ENCODE measurements around the gene SLC35F4. TPM values are rescaled to one million over a fixed set of nuclear protein-coding genes. Genes with fewer than 3 reads are reported as not detected.

SLC35F4 gene
- total and polyA plus RNA-seq, 8 donors = 0.16 to 1.9 (median 0.36) TPM; not detected in 4

- DNase-seq = no peak
- FAIRE-seq = no peak
- H3K4me3 ChIP-seq = no peak overlapping the region
- TF ChIP-seq CTCF (IDR thresholded peaks at IDR 0.05) = no peak
- no peak overlapping the region for H3K27ac ChIP-seq
- no peaks in the 10 kb centered on the region for H3K36me3 ChIP-seq
- no peaks in the 10 kb centered on the region for H3K4me1 ChIP-seq
- no peaks in the 10 kb centered on the region for H3K27me3 ChIP-seq
- no peaks in the 10 kb centered on the region for H3K9me3 ChIP-seq
- intact Hi-C loops (cut with DNase I) = no loop called here
- ATAC-seq = no peak
- 68 to 70% methylated on average over 3 of the region's 3 CpGs for WGBS, 2 donors
These were observed 305.2 kb downstream of the SLC35F4 start for GRCh38 chr14:57560681-57561080.

- DNase-seq = no peak
- Histone ChIP-seq H3K27ac (no peak overlapping the region), H3K36me3 (no peaks in the 10 kb centered on the region), H3K27me3 (no peaks in the 10 kb centered on the region), H3K9me3 (no peaks in the 10 kb centered on the region), H3K4me3 (no peak overlapping the region), H3K4me1 (no peaks in the 10 kb centered on the region)
- no peak for TF ChIP-seq CTCF (IDR thresholded peaks at IDR 0.05)
- intact Hi-C loops (cut with DNase I) = no loop called here
- FAIRE-seq = no peak
- no peak for ATAC-seq
- WGBS, 2 donors = 69 to 76% methylated on average over 5 of the region's 5 CpGs
These were observed 306.3 kb downstream of the SLC35F4 start for GRCh38 chr14:57559576-57559975.

- WGBS, 2 donors = 64 to 75% methylated on average over 4 of the region's 4 CpGs
- TF ChIP-seq CTCF (IDR thresholded peaks at IDR 0.05) = no peak
- ATAC-seq (no peak), DNase-seq (no peak), FAIRE-seq (no peak)
- Histone ChIP-seq H3K4me1 (no peaks in the 10 kb centered on the region), H3K9me3 (no peaks in the 10 kb centered on the region), H3K27me3 (no peaks in the 10 kb centered on the region), H3K36me3 (no peaks in the 10 kb centered on the region), H3K4me3 (no peak overlapping the region), H3K27ac (no peak overlapping the region)
- intact Hi-C loops (cut with DNase I) = no loop called here
These were observed 316.0 kb downstream of the SLC35F4 start for GRCh38 chr14:57549765-57550420.

- FAIRE-seq = no peak
- 55 to 59% methylated on average over 2 of the region's 2 CpGs for WGBS, 2 donors
- intact Hi-C loops (cut with DNase I) = no loop called here
These were observed 316.8 kb downstream of the SLC35F4 start for GRCh38 chr14:57549016-57549564.

More at GRCh38 chr14:57549016-57549564, 316.8 kb downstream of the SLC35F4 start:
- TF ChIP-seq CTCF (IDR thresholded peaks at IDR 0.05) = no peak
- no peak for ATAC-seq
- H3K27ac ChIP-seq = no peak overlapping the region
- H3K36me3 ChIP-seq = no peaks in the 10 kb centered on the region
- H3K4me1 ChIP-seq = no peaks in the 10 kb centered on the region
- no peaks in the 10 kb centered on the region for H3K9me3 ChIP-seq
- no peaks in the 10 kb centered on the region for H3K27me3 ChIP-seq
- H3K4me3 ChIP-seq = no peak overlapping the region
- no peak for DNase-seq

Data from pancreas (tissue), 10 donors.